Stimulated activated CD8-positive, alpha-beta memory T cell treated with anti-CD3 and anti-CD28 coated beads, Interleukin-12 subunit alpha, Interleukin-12 subunit beta, amount 100 ng/mL, for 1 hour (primary cell): Measurements from ENCODE around the gene HCAR2.
"Not testable (repeated sequence)": the region's sequence is repeated elsewhere in the genome, so short reads cannot be mapped to it uniquely, and the experiment has no call there.

Experiments
- DNase-seq: peaks from one replicate; pipeline ENCODE4 v3.0.0-alpha.2; 2020; ENCODE audit warnings: low read depth

The HCAR2 gene

DNA sequence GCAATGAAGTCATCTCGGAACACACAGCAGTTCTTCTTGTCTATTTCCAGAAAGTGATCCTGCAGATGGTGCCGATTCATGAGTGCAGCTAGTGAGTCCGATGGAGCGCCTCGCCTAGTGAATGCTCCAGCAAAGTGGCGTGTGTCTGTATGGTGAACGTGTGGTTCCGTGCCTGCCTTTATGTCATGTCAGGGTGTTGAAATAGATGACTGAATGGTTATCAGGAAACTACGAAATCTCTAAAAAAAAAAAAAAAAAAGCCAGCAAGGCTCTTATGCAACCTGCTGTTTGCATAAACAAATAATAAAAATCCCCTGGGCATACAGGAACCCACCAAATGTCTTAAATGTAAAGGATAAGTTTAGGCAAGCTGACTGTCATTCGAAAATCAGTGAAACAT, 13.5 kb upstream of the HCAR2 start, which contains the start of gene HCAR3:
HCAR3 (minus strand) TSS at position 154 of the 400 bp plus-strand sequence; CDS start at position 80, 74 bp downstream.
- DNase-seq: not testable (repeated sequence)

DNA sequence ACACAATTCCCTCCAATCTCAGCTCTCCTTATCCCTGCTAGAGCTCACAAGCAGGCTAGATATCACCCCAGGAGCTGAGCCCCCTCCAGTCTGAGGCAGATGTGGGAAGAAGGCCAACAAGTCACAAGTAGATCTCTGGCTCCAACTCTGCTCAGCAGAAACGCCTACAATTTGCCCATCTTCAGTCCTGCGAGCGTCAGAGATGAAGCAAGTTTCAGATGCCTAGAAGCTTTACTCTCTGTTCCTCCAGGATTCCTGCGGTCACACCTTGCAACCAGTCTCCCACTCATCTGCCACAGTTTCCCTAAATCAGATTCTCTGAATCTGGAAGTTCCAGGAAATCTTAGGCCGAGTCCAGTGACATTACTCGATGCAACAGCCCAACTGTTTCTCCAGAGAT, 12.1 kb upstream of the HCAR2 start:
- DNase-seq: not testable (repeated sequence)

GRCh38 chr12:122713491-122714188, 10.5 kb upstream of the HCAR2 start:
- not testable (repeated sequence) for DNase-seq

DNA sequence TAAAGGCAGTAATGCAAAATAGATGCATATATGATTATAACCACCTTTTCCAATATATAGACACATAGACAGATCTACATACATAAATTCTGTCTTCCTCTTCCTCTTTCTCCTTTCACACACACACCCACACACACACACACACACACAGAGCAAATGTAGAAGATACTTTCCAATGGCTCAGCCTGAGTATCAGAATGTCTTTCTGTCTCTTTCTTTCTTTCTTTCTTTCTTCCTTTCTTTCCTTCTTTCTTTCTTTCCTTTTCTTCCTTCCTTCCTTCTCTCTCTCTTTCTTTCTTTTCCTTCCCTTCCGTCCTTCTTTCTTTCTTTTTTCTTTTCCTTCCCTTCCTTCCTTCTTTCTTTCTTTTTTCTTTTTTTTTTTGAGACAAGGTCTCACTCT, 8.1 kb upstream of the HCAR2 start:
- not testable (repeated sequence) for DNase-seq

GRCh38 chr12:122710341-122710740, 7.2 kb upstream of the HCAR2 start:
- not testable (repeated sequence) for DNase-seq

DNA sequence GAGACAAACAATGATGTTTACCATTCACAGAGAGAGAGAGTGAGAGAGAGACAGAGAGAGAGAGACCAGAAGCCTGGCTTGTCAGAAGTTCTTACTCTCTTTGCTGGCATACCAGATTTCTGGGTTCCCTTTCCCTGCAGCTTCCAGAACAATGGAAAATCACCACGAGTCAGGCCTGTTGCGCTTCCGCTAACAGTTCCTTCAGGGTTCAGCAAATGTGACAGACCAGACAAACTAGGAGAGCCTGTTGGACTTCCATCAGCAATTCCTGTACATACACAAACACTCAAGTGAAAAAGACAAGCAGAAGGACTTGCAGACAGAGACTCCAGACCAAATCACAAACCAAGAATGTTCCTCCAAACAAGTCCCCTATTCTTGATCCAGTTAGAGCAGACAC, 6.1 kb upstream of the HCAR2 start:
- not testable (repeated sequence) for DNase-seq

DNA sequence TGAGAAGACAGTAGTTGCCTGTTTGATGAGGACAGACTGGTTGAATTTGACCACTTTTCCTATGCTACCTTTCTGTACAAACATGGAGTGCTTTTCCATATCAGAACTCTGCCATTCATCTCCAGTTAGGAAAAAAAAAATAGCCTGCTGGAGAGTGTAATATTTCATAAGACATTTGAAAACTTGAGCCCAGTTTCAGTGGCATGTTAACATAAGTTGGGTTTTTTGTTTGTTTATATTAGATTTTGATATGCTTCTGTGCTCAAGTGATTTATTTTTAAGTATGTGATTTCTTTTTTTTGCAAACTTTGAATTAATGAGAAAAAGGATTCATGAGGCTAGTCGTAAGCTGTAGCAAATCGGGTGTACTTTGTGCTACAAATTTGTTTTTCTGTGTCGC, 684 bp upstream of the HCAR2 start:
- DNase-seq: not testable (repeated sequence)

DNA sequence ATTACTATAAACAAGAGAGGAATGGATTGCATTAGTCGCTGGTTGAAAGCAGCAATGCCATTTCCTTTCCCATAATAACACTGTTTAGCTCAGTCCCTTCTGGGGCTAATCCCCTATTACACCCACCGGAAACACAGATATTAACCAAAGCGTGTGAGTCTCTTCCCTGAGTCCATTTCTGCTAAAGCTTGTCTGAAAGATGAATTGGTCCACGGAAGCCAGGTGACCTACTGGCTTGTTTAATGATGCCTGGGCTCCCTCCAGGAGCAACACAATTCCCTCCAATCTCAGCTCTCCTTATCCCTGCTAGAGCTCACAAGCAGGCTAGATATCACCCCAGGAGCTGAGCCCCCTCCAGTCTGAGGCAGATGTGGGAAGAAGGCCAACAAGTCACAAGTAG, 1.7 kb downstream of the HCAR2 start:
- DNase-seq: not testable (repeated sequence)

DNA sequence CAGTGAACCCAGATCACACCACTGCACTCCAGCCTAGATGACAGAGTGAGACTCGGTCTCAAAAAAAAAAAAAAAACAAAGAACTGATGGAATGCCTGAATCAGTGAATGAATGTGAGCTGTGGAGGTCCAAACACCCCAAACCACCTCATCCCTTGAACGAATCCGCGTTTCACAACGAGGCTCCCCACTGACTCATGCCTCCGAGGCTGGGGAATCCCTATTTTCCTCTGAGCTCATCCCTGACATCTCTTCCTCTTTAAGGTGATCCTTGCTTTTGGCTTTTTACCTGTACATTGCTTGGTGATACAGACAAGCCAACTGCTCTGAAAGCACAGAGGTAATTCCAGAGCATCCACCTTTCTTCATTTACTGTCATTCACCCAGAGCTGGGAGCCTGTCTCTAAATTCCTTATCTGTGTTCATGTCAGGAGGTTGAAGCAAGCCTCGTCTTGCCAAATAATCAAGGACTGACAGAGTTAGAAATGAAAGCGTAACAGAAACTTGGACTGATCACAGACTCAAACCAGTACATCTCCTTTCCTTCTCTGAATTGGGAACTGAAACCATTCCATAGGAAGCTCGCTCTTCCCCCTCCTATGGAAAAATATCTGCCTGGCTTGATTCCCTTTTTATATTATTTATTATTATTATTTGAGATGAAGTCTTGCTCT, 3.0 kb downstream of the HCAR2 start:
- DNase-seq: not testable (repeated sequence)

DNA sequence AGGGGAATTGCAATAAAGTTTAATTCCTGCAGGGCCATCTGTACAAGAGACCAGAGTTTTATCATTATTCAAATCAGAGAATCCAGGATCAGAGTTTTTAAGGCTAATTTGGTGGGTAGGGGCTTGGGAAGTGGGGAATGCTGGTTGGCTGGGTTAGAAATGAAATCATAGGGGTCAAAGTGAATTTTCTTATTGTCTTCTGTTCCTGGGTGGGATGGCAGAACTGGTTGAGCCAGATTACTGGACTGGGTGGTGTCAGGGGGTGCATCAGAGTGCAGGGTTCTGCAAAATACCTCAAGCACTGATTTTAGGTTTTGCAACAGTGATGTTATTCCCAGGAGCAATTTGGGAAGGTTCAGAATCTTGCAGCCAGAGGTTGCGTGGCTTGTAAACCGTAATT, 6.2 kb downstream of the HCAR2 start:
- not testable (repeated sequence) for DNase-seq

- no peak for DNase-seq
These were observed 11.6 kb downstream of the HCAR2 start for GRCh38 chr12:122691566-122691965.

GRCh38 chr12:122688291-122688690, 14.9 kb downstream of the HCAR2 start:
- no peak for DNase-seq

DNA sequence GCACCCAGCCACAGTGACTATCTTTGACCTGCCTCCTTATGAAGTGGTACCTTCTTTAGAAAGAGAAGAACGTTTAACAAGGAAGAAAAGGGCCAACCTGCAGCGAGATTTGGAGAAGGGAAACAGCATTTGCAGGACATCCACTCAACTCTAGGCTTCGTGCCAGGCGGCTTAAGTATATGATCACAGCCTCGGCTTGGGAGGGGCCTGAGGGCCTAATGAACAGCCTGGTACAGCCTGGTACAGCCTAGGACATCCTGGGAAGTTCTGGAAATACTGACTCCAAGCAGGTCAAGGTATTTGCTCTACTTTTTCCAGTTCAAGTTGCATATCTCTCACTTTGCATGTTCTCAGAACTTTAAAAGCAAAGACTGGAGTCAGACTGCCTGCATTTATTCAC, 16.1 kb downstream of the HCAR2 start:
- no peak for DNase-seq

DNA sequence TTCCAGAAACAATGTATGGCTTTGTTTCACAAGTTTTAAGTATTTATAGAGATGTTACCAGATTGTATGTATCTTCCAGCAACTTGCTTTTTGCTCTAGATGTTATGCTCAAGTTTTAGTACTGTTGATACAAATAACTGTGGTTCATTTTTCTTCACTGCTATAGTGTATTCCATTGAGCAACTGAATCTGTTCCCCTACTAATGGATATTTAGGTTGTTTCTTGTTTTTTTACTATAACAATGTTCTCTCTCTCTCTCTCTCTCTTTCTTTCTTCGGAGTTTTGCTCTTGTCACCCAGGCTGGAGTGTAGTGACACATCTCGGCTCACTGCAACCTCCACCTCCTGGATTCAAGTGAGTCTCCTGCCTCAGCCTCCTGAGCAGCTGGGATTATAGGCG, 16.6 kb downstream of the HCAR2 start:
- no peak for DNase-seq

- DNase-seq: no peak
These were observed 18.8 kb downstream of the HCAR2 start for GRCh38 chr12:122684297-122684813.

GRCh38 chr12:122681814-122682213, 21.3 kb downstream of the HCAR2 start:
- DNase-seq: no peak

DNA sequence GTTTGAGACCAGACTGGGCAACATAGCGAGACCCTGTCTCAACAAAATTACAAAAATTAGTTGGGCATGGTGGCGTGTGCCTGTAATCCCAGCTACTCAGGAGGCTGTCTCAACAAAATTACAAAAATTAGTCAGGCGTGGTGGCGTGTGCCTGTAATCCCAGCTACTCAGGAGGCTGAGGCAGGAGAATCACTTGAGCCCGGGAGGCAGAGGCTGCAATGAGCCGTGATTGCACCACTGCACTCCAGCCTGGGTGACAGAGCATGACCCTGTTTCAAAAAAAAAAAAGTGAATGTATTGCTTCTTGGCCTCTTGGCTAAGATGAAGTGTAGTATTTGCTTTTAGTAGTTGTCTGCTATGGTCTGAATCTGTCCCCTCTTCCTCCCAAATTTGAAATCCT, 22.2 kb downstream of the HCAR2 start:
- DNase-seq: not testable (repeated sequence)

- DNase-seq: not testable (repeated sequence)
These were observed 26.4 kb downstream of the HCAR2 start for GRCh38 chr12:122676781-122677180.

DNA sequence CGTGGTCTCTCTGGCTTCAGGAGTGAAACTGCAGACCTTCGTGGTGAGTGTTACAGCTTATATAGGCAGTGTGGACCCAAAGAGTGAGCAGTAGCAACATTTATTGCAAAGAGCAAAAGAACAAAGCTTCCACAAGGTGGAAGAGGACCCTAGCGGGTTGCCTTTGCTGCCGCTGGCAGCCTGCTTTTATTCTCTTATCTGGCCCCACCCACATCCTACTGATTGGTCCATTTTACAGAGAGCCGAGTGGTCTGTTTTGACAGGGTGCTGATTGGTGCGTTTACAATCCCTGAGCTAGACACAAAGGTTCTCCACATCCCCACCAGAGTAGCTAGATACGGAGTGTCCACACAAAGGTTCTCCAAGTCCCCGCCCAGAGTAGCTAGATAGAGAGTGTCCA, 27.1 kb downstream of the HCAR2 start:
- DNase-seq: not testable (repeated sequence)

GRCh38 chr12:122672515-122672914, 30.6 kb downstream of the HCAR2 start:
- DNase-seq: no peak

GRCh38 chr12:122669397-122670070, 33.6 kb downstream of the HCAR2 start:
- DNase-seq: no peak

DNA sequence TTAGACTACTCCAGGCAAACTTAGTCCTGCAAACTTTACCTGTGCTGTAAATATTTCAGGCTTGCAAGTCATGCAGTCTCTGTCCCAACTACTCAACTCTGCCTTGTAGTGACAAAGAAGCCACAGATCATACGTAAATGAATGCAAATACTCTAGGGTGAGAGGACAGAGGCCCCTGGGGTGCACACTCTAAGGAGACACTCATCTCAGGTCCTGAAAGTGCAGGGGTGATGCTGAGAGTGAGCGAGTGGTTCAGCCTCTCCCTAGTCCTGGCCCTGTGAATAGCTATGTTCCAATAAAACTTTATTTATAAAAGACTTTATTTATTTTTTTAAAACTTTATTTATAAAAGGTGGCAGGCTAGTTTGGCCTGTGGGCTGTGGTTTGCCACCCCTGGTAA, 34.9 kb downstream of the HCAR2 start:
- DNase-seq: no peak

- DNase-seq: no peak
These were observed 37.4 kb downstream of the HCAR2 start for GRCh38 chr12:122665759-122666158.
